ENCODE measurements around the gene PDGFD.

DNA sequence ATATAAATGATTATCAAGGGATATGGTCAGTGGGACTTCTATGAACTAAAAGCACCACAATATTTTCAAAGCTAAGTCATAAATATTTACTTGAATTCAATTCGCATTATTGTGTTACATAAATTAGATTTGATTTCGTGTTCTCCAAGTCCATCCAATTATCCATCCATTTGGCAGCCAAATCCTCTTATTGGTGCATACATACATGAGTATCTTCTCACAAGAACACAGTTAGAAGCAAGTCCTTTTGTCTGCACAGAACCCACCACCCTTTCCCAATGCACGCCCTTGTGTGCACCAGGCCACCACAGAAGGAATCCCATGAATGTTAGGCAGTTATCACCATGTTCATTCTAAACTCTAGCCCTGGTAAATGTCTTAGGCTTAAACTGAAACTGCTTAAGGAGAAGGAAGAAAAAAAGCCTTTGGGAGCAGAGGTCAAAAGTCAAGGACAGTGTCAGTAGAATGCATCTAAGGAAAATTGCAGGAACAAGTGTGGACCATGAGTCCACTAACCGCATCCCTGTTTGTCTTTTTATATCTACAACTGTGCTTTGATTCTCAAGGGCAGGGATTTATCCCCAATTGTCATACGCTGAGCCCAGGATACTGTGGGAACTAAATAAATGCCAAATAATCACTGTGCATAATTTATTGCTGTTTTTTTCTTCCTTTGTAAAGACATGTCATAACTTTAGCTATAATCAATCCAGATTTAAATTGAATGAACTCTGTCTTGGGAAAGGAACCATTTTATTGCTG is 235.7 kb downstream of the PDGFD start:
- TF ChIP-seq, protein P1, sequence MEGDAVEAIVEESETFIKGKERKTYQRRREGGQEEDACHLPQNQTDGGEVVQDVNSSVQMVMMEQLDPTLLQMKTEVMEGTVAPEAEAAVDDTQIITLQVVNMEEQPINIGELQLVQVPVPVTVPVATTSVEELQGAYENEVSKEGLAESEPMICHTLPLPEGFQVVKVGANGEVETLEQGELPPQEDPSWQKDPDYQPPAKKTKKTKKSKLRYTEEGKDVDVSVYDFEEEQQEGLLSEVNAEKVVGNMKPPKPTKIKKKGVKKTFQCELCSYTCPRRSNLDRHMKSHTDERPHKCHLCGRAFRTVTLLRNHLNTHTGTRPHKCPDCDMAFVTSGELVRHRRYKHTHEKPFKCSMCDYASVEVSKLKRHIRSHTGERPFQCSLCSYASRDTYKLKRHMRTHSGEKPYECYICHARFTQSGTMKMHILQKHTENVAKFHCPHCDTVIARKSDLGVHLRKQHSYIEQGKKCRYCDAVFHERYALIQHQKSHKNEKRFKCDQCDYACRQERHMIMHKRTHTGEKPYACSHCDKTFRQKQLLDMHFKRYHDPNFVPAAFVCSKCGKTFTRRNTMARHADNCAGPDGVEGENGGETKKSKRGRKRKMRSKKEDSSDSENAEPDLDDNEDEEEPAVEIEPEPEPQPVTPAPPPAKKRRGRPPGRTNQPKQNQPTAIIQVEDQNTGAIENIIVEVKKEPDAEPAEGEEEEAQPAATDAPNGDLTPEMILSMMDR (IDR thresholded peaks at IDR 0.05) = no peak
- TF ChIP-seq POLR2A (IDR thresholded peaks at IDR 0.05) = no peak

Measured in thyroid gland (tissue), 4 donors.